ENCODE data around the gene IRX1. TPM values are rescaled to one million over a fixed set of nuclear protein-coding genes. Genes with fewer than 3 reads are reported as not detected.

The IRX1 gene
- total and polyA plus RNA-seq, 2 donors: 0.07 to 0.94 TPM

- H3K27me3 ChIP-seq (ENCODE audit: control insufficient read depth in 2 of 2, insufficient read depth in 1 of 2, low read length in 1 of 2): peaks cover 0 to 18% of the 10 kb centered on the region in 2 donors
- no peaks in the 10 kb centered on the region for H3K36me3 ChIP-seq (ENCODE audit: control insufficient read depth in 2 of 2, insufficient read depth in 2 of 2, low read length in 1 of 2)
- H3K27ac ChIP-seq (ENCODE audit: low read depth in 1 of 2, low read length in 1 of 2): no peak overlapping the region
- no peak overlapping the region for H3K4me3 ChIP-seq (ENCODE audit: low read length in 2 of 2)
- no peaks in the 10 kb centered on the region for H3K4me1 ChIP-seq (ENCODE audit: control insufficient read depth in 2 of 2, insufficient read depth in 2 of 2, low read length in 2 of 2)
- no peaks in the 10 kb centered on the region for H3K9me3 ChIP-seq (ENCODE audit: control insufficient read depth in 2 of 2, insufficient read depth in 1 of 2, low read length in 1 of 2)
- WGBS: 95% methylated on average over 4 of the region's 4 CpGs
- no peak for DNase-seq (ENCODE audit: low read depth in 6 of 9, low spot score in 9 of 9)
Observed at GRCh38 chr5:3625626-3626025, 30.0 kb downstream of the IRX1 start.

- H3K4me3 ChIP-seq (ENCODE audit: low read length in 2 of 2): no peak overlapping the region
- no peaks in the 10 kb centered on the region for H3K4me1 ChIP-seq (ENCODE audit: control insufficient read depth in 2 of 2, insufficient read depth in 2 of 2, low read length in 2 of 2)
- no peaks in the 10 kb centered on the region for H3K9me3 ChIP-seq (ENCODE audit: control insufficient read depth in 2 of 2, insufficient read depth in 1 of 2, low read length in 1 of 2)
- DNase-seq (ENCODE audit: low read depth in 6 of 9, low spot score in 9 of 9): no peak
- H3K27ac ChIP-seq (ENCODE audit: low read depth in 1 of 2, low read length in 1 of 2): no peak overlapping the region
- H3K36me3 ChIP-seq (ENCODE audit: control insufficient read depth in 2 of 2, insufficient read depth in 2 of 2, low read length in 1 of 2): no peaks in the 10 kb centered on the region
- WGBS: 98% methylated on average over 7 of the region's 7 CpGs
- H3K27me3 ChIP-seq (ENCODE audit: control insufficient read depth in 2 of 2, insufficient read depth in 1 of 2, low read length in 1 of 2): peaks cover 0 to 11% of the 10 kb centered on the region in 2 donors
Observed at GRCh38 chr5:3634061-3634460, 38.4 kb downstream of the IRX1 start.

- no peaks in the 10 kb centered on the region for H3K36me3 ChIP-seq (ENCODE audit: control insufficient read depth in 2 of 2, insufficient read depth in 2 of 2, low read length in 1 of 2)
Observed at GRCh38 chr5:3639175-3639574, 43.5 kb downstream of the IRX1 start.

GRCh38 chr5:3642231-3642630, 46.6 kb downstream of the IRX1 start:
- H3K27me3 ChIP-seq (ENCODE audit: control insufficient read depth in 2 of 2, insufficient read depth in 1 of 2, low read length in 1 of 2): peaks cover 0 to 19% of the 10 kb centered on the region in 2 donors
- WGBS: 94% methylated on average over 3 of the region's 3 CpGs
- no peak overlapping the region for H3K4me3 ChIP-seq (ENCODE audit: low read length in 2 of 2)
- no peak overlapping the region for H3K27ac ChIP-seq (ENCODE audit: low read depth in 1 of 2, low read length in 1 of 2)
- H3K9me3 ChIP-seq (ENCODE audit: control insufficient read depth in 2 of 2, insufficient read depth in 1 of 2, low read length in 1 of 2): no peaks in the 10 kb centered on the region
- no peak for DNase-seq (ENCODE audit: low read depth in 6 of 9, low spot score in 9 of 9)
- H3K4me1 ChIP-seq (ENCODE audit: control insufficient read depth in 2 of 2, insufficient read depth in 2 of 2, low read length in 2 of 2): no peaks in the 10 kb centered on the region
- no peaks in the 10 kb centered on the region for H3K36me3 ChIP-seq (ENCODE audit: control insufficient read depth in 2 of 2, insufficient read depth in 2 of 2, low read length in 1 of 2)

More at GRCh38 chr5:3639175-3639574, 43.5 kb downstream of the IRX1 start:
- no peak overlapping the region for H3K27ac ChIP-seq (ENCODE audit: low read depth in 1 of 2, low read length in 1 of 2)
- H3K27me3 ChIP-seq (ENCODE audit: control insufficient read depth in 2 of 2, insufficient read depth in 1 of 2, low read length in 1 of 2): peaks cover 0 to 13% of the 10 kb centered on the region in 2 donors
- 75% methylated on average over 7 of the region's 8 CpGs for WGBS
- DNase-seq (ENCODE audit: low read depth in 6 of 9, low spot score in 9 of 9): no peak
- H3K9me3 ChIP-seq (ENCODE audit: control insufficient read depth in 2 of 2, insufficient read depth in 1 of 2, low read length in 1 of 2): no peaks in the 10 kb centered on the region
- H3K4me3 ChIP-seq (ENCODE audit: low read length in 2 of 2): no peak overlapping the region
- H3K4me1 ChIP-seq (ENCODE audit: control insufficient read depth in 2 of 2, insufficient read depth in 2 of 2, low read length in 2 of 2): no peaks in the 10 kb centered on the region

GRCh38 chr5:3650320-3650719, 54.7 kb downstream of the IRX1 start:
- Histone ChIP-seq H3K27me3 (ENCODE audit: control insufficient read depth in 2 of 2, insufficient read depth in 1 of 2, low read length in 1 of 2) (peaks cover 0 to 23% of the 10 kb centered on the region in 2 donors), H3K9me3 (ENCODE audit: control insufficient read depth in 2 of 2, insufficient read depth in 1 of 2, low read length in 1 of 2) (no peaks in the 10 kb centered on the region), H3K4me3 (ENCODE audit: low read length in 2 of 2) (no peak overlapping the region), H3K27ac (ENCODE audit: low read depth in 1 of 2, low read length in 1 of 2) (no peak overlapping the region), H3K4me1 (ENCODE audit: control insufficient read depth in 2 of 2, insufficient read depth in 2 of 2, low read length in 2 of 2) (no peaks in the 10 kb centered on the region), H3K36me3 (ENCODE audit: control insufficient read depth in 2 of 2, insufficient read depth in 2 of 2, low read length in 1 of 2) (no peaks in the 10 kb centered on the region)
- 99% methylated on average over 2 of the region's 2 CpGs for WGBS
- DNase-seq (ENCODE audit: low read depth in 6 of 9, low spot score in 9 of 9): no peak

- DNase-seq (ENCODE audit: low read depth in 6 of 9, low spot score in 9 of 9): no peak
- Histone ChIP-seq H3K27ac (ENCODE audit: low read depth in 1 of 2, low read length in 1 of 2) (no peak overlapping the region), H3K9me3 (ENCODE audit: control insufficient read depth in 2 of 2, insufficient read depth in 1 of 2, low read length in 1 of 2) (no peaks in the 10 kb centered on the region), H3K4me1 (ENCODE audit: control insufficient read depth in 2 of 2, insufficient read depth in 2 of 2, low read length in 2 of 2) (no peaks in the 10 kb centered on the region), H3K36me3 (ENCODE audit: control insufficient read depth in 2 of 2, insufficient read depth in 2 of 2, low read length in 1 of 2) (no peaks in the 10 kb centered on the region), H3K27me3 (ENCODE audit: control insufficient read depth in 2 of 2, insufficient read depth in 1 of 2, low read length in 1 of 2) (peaks cover 0 to 23% of the 10 kb centered on the region in 2 donors), H3K4me3 (ENCODE audit: low read length in 2 of 2) (no peak overlapping the region)
- 90% methylated on average over 8 of the region's 8 CpGs for WGBS
Observed at GRCh38 chr5:3650868-3651267, 55.2 kb downstream of the IRX1 start.

All from thymus (tissue), 11 donors.